Activated CD8-positive, alpha-beta memory T cell treated with anti-CD3 and anti-CD28 coated beads, Interleukin-2, amount 50 U/mL, for 48 hours (primary cell): ENCODE results near the gene ATP6V0C.

ENCODE experiments used
- DNase-seq: peaks from one replicate; pipeline ENCODE4 v3.0.0-alpha.2; 2020

The ATP6V0C gene

GRCh38 chr16:2512735-2513404, 882 bp upstream of the ATP6V0C start:
- no peak for DNase-seq

DNA sequence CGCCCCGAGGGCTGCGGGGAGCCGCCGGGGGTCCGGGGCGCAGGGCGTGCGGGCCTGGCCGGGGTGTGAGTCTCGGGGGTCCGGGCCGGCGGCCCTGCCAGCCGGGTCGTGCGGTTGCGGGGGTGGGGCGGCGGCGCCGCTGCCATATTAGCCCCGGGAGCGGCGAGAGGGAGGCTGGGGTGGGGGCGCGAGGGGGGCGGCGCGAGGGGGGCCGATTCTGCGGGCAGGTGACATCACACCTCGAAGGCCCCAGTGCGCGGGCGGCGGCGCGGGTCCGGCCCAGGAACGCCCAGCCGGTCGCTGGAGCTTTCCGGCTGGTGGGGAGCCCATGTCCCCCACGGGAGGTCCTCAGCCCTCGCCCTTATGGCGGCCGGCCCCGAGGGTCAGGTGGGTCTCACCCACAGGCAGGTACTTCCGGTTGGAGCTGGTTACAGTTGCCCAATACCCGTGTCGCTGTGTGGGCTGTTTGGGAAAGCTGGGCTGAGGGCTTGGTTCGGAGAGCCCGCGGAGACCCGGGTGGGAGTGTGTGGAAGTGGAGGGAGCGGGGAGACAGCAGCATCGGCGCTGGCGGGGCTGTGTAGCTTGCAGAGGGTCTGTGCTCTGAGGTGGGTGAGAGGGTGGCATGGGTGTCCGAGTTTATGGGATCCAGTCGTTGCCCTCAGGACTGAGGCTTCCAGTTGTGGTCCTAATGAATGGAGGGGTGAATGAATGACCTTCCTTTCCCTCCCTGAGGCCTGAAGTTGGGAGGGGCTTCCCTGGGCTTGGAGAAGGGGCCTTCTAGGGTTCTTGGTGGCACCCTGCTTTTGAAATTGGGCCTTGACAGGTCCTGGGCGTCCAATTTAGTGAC, 804 bp downstream of the ATP6V0C start:
- no peak for DNase-seq

GRCh38 chr16:2515180-2515851, 1.6 kb downstream of the ATP6V0C start:
- DNase-seq = no peak

- DNase-seq = no peak
These were observed 2.9 kb downstream of the ATP6V0C start for GRCh38 chr16:2516391-2517240.

DNA sequence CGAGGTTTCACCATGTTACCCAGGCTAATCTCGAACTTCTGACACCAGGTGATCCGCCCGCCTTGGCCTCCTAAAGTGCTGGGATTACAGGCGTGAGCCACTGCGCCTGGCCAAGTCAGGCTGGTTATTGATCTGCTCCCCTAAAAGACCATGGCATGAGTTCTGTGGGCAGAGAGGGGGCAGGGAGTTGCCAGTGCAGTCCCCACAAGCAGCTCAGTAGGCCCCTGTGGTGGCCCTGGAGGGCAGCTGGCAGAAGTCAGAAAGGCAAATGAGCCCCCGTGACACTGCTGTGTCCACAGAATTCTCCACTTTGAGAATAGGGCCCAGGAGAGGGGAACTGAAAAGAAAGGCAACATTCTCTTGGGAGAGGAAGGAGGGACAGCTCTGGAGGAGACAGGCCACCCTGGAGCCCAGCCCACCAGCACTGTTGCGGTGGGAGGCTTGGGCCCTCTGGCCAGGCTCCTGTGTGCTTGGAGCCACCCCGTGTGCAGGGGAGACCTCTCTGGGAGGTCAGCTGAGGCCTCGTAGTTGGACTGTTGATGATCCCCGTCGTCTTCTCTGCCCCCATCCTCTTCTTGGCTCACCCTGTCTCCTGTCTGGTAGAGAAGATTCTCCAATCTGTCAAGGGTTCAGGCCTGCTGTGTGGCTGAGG, 4.3 kb downstream of the ATP6V0C start:
- DNase-seq = no peak

DNA sequence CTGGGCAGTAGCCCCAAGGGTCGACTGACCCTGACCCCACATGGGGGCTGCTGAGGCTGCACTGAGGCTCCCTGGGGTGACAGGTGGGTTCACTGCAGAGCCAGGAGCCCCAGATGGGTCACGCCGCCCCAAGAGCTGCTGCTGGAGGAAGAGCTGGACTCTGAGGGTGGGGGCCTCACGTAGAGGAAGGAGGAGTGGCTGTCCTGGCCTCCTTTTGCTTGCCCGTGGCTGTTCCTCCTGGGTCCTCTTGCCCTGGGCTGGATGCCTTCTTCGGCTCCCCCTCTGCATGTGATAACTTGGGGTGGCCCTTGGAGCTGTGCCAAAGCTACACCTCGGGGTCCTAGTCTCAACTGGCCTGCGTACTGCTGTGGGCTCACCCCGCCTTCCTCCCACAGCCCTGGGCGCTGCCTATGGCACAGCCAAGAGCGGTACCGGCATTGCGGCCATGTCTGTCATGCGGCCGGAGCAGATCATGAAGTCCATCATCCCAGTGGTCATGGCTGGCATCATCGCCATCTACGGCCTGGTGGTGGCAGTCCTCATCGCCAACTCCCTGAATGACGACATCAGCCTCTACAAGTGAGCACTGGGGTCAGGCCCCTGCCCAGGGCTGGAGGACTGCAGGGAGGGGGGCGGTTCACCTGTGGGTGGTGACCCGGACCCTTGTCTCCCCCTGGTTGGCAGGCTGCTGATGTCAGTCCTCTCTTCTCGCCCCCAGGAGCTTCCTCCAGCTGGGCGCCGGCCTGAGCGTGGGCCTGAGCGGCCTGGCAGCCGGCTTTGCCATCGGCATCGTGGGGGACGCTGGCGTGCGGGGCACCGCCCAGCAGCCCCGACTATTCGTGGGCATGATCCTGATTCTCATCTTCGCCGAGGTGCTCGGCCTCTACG, 5.3 kb downstream of the ATP6V0C start:
- DNase-seq = no peak

GRCh38 chr16:2519711-2520080, 5.9 kb downstream of the ATP6V0C start:
- no peak for DNase-seq

DNA sequence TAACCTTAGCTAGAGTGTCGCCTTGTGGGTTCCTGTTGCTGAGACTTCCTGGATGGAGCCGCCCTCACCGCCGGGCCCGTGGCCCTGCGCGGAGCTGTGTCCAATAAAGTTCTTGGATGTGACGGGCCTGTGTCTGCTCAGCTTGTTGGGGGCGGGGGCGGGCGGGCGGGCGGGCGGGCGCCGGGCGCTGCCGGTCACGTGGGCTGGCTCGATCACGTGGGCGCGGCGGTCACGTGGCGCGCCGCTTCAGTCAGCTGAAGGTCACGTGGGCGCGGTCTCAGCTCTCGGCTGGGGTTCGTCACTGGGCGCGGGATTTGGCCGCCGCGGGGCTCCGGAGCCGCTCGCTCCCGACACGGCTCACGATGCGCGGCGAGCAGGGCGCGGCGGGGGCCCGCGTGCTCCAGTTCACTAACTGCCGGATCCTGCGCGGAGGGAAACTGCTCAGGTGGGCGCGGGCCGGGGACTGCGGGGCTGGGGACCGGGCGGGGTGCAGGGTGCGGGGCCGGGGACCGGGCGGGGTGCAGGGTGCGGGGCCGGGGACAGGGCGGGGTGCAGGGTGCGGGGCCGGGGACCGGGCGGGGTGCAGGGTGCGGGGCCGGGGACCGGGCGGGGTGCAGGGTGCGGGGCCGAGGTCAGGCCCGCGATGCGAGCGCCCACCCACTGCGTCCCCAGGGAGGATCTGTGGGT, 6.5 kb downstream of the ATP6V0C start, which contains the start of gene AMDHD2:
Gene AMDHD2, plus strand, starts transcription at position 275 of the 687 bp plus-strand sequence. Its CDS starts 88 bp downstream, at position 363.
- DNase-seq = peak; percentile 96

DNA sequence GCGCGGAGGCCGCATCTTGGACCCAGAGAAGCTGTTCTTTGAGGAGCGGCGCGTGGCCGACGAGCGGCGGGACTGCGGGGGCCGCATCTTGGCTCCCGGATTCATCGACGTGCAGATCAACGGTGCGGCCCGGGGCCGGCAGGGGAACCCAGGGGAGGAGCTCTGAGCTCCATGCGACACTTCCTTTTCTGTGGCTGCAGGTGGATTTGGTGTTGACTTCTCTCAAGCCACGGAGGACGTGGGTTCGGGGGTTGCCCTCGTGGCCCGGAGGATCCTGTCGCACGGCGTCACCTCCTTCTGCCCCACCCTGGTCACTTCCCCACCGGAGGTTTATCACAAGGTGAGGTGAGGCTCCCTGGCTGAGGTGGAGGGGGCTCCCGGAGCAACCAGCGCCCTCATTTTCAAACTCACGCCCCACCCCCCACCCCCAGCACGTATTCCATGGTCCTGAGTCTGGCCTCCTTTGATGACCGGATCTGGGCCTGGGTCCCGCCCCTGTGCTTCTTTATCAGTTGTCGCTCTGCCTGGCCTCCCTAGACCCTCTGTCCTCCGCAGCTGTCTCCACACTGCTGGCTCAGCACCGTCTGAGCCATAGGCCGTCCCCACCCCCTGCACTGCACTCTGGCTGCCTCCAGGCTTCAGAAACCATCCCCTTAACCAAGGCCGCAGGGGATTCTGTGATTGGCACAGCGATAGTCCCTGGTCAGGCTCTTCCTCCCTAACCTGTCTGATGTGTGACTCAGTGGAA, 7.2 kb downstream of the ATP6V0C start:
- DNase-seq = peak; percentile 77

DNA sequence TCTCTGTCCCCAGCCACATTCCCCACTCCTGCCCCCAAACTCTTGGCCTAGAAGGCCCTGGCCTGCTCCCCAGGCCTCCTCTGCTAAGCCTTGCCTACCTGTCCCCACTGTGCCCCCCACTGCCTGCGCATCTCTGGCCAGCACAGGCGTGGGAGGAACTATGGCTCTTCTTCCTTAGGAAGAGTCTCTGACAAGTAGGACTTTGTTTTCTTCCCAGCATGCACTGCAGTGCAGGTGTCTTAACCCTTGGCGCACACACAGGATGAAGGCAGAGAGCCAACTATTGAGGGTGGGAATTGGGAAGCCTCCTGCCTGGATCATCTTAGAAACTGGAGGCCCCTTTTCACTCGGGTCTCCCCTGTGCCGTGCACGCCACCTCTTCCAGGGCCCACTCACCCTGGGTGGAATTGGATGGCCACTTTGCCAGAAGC, 10.1 kb downstream of the ATP6V0C start:
- no peak for DNase-seq

DNA sequence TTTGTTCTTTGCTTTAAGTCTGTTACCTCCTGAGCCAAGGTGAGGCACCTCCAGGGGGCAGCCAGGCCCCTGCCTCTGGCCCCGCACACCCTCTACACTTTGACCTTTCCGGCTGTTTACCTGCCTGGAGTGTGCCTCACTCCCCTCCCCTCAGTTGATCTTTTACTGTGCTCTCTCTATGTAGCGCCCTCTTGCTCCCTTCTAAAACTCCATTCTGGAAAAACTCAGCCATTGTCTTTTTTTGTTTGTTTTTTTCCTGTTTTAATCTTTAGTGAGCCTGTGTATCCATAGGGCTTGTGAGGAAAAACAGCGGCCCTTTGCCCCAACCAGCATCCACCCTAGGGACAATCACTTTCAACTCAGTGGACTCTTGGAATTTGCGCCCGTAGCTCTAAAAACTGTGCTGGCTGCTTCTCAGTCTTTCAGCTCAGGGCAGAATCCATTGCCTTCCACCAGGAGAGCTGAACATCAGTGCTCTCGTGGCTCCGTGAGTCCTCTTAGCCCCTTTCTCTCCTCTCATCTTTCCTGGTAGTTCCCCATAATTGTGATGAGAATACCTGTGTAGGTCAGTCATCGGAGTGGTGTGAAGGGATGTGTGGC, 10.7 kb downstream of the ATP6V0C start:
- no peak for DNase-seq

DNA sequence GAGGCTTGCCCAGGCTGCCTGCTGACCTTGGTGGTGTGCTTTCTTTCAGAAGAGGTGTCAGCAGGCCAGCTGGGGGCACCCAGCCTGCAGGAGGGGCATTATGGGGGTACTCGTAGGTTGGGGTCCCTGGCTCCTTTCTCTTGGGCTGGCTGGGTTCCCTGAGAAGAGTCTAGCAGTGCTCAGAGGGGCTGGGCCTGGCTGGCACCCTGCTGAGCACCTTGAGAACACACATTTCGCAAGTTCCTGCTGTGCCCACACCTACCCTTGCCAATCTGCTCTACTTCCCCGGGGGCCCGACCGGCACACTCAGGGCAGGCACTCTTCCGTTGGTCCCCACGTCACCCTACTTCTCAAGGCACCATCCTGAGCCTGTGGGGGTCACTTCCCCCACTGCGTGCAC, 12.4 kb downstream of the ATP6V0C start:
- no peak for DNase-seq

- DNase-seq = no peak
These were observed 13.5 kb downstream of the ATP6V0C start for GRCh38 chr16:2527071-2527783.

GRCh38 chr16:2527784-2528100, 14.0 kb downstream of the ATP6V0C start:
- DNase-seq = no peak

DNA sequence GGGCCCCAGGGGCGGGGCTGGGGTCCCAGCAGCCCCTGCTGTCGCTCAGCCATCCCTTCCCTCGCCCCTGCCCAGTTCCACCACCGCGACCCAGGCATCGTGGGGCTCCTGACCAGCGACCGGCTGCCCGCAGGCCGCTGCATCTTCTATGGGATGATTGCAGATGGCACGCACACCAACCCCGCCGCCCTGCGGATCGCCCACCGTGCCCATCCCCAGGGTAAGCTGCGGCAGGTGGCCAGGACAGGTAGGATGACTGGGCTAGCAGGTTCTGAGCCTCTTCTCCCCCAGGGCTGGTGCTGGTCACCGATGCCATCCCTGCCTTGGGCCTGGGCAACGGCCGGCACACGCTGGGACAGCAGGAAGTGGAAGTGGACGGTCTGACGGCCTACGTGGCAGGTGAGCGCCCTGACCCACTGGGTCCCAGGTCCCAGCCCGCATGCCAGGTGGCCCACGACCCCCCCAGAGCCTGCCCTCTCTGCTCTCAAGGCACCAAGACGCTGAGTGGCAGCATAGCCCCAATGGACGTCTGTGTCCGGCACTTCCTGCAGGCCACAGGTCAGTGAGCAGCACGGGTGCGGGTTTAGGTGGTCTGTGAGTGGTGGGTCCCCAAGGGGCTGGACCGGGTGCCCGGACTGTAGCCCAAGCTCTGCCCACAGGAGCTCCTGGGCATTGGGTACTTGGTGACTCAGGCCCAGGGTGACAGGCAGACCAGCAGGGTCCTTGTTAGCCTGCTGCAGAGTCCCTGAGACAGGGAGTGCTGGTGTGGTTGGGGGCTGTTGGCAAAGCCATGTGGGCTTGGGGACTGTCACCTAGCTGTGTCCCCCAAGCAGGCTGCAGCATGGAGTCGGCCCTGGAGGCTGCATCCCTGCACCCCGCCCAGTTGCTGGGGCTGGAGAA, 14.7 kb downstream of the ATP6V0C start:
- DNase-seq = no peak

GRCh38 chr16:2529061-2529931, 15.5 kb downstream of the ATP6V0C start:
- no peak for DNase-seq
